Measurements from ENCODE around the gene PLCG2. TPM values are rescaled to one million over a fixed set of nuclear protein-coding genes. Genes with fewer than 3 reads are reported as not detected.

The PLCG2 gene
- total and polyA plus RNA-seq, 3 donors from 2014 or later = 6.8 to 11.3 (median 8.0) TPM

- WGBS, 2 donors = 92 to 93% methylated on average over 12 of the region's 12 CpGs
- intact Hi-C loops (cut with DNase I; ENCODE audit: low total_unique reads) = no loop called here
Measured at GRCh38 chr16:81894592-81894991, 115.5 kb downstream of the PLCG2 start.

DNA sequence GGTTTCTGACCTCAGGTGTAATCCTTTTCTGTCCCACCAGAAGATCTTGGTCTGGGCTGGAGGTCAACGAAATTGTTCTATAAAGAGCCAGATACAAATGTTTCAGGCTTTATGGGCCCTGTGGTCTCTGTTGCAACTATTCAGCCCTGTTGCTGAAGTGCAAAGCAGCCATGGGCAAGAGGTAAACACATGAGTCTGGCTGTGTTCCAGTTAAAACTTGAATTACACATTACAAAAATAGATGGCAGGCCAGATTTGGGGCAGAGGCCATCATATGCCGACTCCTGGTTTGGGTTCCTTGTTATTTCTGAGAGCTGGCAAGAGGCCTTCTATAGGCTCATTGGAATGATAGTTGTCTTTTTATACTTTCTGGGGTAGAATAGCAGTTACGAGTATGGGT, 117.8 kb downstream of the PLCG2 start:
- no peaks in the 10 kb centered on the region for H3K9me3 ChIP-seq
- DNase-seq = no peak
- TF ChIP-seq CTCF (IDR thresholded peaks at IDR 0.05) (no peak), POLR2A (IDR thresholded peaks at IDR 0.05) (no peak)

More at GRCh38 chr16:81894592-81894991, 115.5 kb downstream of the PLCG2 start:
- no peak overlapping the region for H3K4me3 ChIP-seq
- no peaks in the 10 kb centered on the region for H3K36me3 ChIP-seq (ENCODE audit: low read depth, missing control alignments)
- TF ChIP-seq POLR2A (IDR thresholded peaks at IDR 0.05) (no peak), CTCF (IDR thresholded peaks at IDR 0.05) (no peak)
- no peaks in the 10 kb centered on the region for H3K27me3 ChIP-seq
- no peak for DNase-seq
- no peaks in the 10 kb centered on the region for H3K4me1 ChIP-seq
- no peaks in the 10 kb centered on the region for H3K9me3 ChIP-seq
- H3K27ac ChIP-seq = no peak overlapping the region

DNA sequence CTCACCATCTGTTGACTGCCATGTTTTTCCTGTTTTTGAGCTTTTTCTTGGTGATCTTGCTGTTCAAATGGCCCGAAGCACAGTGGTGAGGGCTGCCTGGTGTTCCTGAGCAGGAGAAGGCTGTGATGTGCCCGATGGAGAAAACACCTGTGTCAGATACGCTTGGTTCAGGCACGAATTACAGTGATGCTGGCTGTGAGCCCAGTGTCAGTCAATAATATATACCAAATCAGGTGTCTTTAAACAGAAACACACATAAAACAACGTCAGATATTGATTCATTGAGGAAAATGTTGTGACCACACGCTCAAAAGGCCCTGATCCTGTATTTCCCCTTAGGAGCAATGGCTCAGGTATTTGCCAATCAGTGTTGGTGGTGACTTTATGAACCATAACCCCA, 120.5 kb downstream of the PLCG2 start:
- intact Hi-C loops (cut with DNase I; ENCODE audit: low total_unique reads) = no loop called here
- H3K36me3 ChIP-seq (ENCODE audit: low read depth, missing control alignments) = no peaks in the 10 kb centered on the region
- DNase-seq = no peak

More for the DNA sequence above, 117.8 kb downstream of the PLCG2 start:
- Histone ChIP-seq H3K36me3 (ENCODE audit: low read depth, missing control alignments) (no peaks in the 10 kb centered on the region), H3K27ac (no peak overlapping the region), H3K4me3 (no peak overlapping the region), H3K27me3 (no peaks in the 10 kb centered on the region), H3K4me1 (no peaks in the 10 kb centered on the region)
- WGBS, 2 donors = 69 to 82% methylated on average over 3 of the region's 3 CpGs
- intact Hi-C loops (cut with DNase I; ENCODE audit: low total_unique reads) = no loop called here

DNA sequence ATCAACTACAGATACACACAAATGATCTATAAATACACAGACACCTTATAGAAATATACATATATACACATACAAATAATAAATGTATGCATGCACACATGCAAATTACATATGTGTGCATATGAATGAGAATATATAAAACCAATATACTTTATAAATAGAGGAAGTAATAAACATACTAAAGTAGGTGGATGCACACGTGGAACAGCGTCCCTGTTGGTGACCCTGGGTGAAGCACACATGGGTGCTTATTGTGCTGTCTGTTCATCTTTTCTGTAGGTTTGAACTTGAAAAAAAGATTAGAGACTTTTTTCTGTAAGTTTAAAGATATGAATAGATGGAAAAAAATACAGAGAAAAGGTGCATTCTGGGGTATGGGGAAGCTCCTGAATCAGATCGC, 120.9 kb downstream of the PLCG2 start:
- H3K27ac ChIP-seq = no peak overlapping the region
- no peaks in the 10 kb centered on the region for H3K9me3 ChIP-seq
- 90 to 93% methylated on average over 3 of the region's 3 CpGs for WGBS, 2 donors
- no peaks in the 10 kb centered on the region for H3K4me1 ChIP-seq
- intact Hi-C loops (cut with DNase I; ENCODE audit: low total_unique reads) = no loop called here
- H3K27me3 ChIP-seq = no peaks in the 10 kb centered on the region
- no peak for DNase-seq
- TF ChIP-seq POLR2A (IDR thresholded peaks at IDR 0.05) (no peak), CTCF (IDR thresholded peaks at IDR 0.05) (no peak)
- H3K4me3 ChIP-seq = no peak overlapping the region
- no peaks in the 10 kb centered on the region for H3K36me3 ChIP-seq (ENCODE audit: low read depth, missing control alignments)

More for the DNA sequence above, 120.5 kb downstream of the PLCG2 start:
- no peak overlapping the region for H3K4me3 ChIP-seq
- no peak overlapping the region for H3K27ac ChIP-seq
- H3K9me3 ChIP-seq = no peaks in the 10 kb centered on the region
- no peaks in the 10 kb centered on the region for H3K27me3 ChIP-seq
- H3K4me1 ChIP-seq = no peaks in the 10 kb centered on the region
- WGBS, 2 donors = 88 to 96% methylated on average over 6 of the region's 6 CpGs
- no peak for TF ChIP-seq POLR2A (IDR thresholded peaks at IDR 0.05)
- no peak for TF ChIP-seq CTCF (IDR thresholded peaks at IDR 0.05)

GRCh38 chr16:81900456-81900855, 121.4 kb downstream of the PLCG2 start:
- Histone ChIP-seq H3K4me3 (no peak overlapping the region), H3K36me3 (ENCODE audit: low read depth, missing control alignments) (no peaks in the 10 kb centered on the region), H3K4me1 (no peaks in the 10 kb centered on the region), H3K9me3 (no peaks in the 10 kb centered on the region), H3K27ac (no peak overlapping the region), H3K27me3 (no peaks in the 10 kb centered on the region)
- DNase-seq = no peak
- TF ChIP-seq CTCF (IDR thresholded peaks at IDR 0.05) (no peak), POLR2A (IDR thresholded peaks at IDR 0.05) (no peak)
- WGBS, 2 donors = 88 to 94% methylated on average over 9 to 17 of the region's 17 CpGs
- intact Hi-C loops (cut with DNase I; ENCODE audit: low total_unique reads) = no loop called here
